ENCODE results near the gene HOTAIR.
A peak's percentile ranks its signal among the peaks of the same experiment; 100 is the strongest.

The HOTAIR gene

GRCh38 chr12:54010972-54011664 lies 36.4 kb upstream of the HOTAIR start:
- DNase-seq = no peak

GRCh38 chr12:54010053-54010971 lies 35.6 kb upstream of the HOTAIR start:
- DNase-seq = no peak

- peak in 1 of 2 experiments; percentile 34 for DNase-seq
These were observed 34.7 kb upstream of the HOTAIR start for GRCh38 chr12:54009171-54010052.

GRCh38 chr12:54008260-54008552 lies 33.5 kb upstream of the HOTAIR start:
- DNase-seq = no peak

- no peak for DNase-seq
These were observed 32.9 kb upstream of the HOTAIR start for GRCh38 chr12:54007538-54008259.

- DNase-seq = no peak
These were observed 31.9 kb upstream of the HOTAIR start for GRCh38 chr12:54006559-54007220.

GRCh38 chr12:54005853-54006558 lies 31.3 kb upstream of the HOTAIR start:
- DNase-seq = peak in 1 of 2 experiments; percentile 63

GRCh38 chr12:54005531-54005852 lies 30.7 kb upstream of the HOTAIR start:
- no peak for DNase-seq

GRCh38 chr12:54004841-54005530 lies 30.2 kb upstream of the HOTAIR start:
- DNase-seq = no peak

- DNase-seq = peak in 1 of 2 experiments; percentile 7
These were observed 29.5 kb upstream of the HOTAIR start for GRCh38 chr12:54004063-54004840.

GRCh38 chr12:54003625-54004024 lies 28.9 kb upstream of the HOTAIR start:
- DNase-seq = no peak

- DNase-seq = no peak
These were observed 28.2 kb upstream of the HOTAIR start for GRCh38 chr12:54002915-54003389.

- DNase-seq = no peak
These were observed 27.6 kb upstream of the HOTAIR start for GRCh38 chr12:54002278-54002914.

- no peak for DNase-seq
These were observed 26.8 kb upstream of the HOTAIR start for GRCh38 chr12:54001283-54002187.

- DNase-seq = peak in 1 of 2 experiments; percentile 59
These were observed 25.7 kb upstream of the HOTAIR start, which contains the start of gene HOXC9 for GRCh38 chr12:54000116-54001114. TSS of gene HOXC9 (plus strand) at chr12:54000161. CDS start at chr12:54000189, 28 bp downstream.

- peak in 1 of 2 experiments; percentile 38 for DNase-seq
These were observed 24.9 kb upstream of the HOTAIR start for GRCh38 chr12:53999559-54000115.
